Liver (tissue), 3 donors: Measurements from ENCODE around the gene HOXB8.

Source experiments
- CTCF ChIP-seq: fragments of 150-350 bp; IDR thresholded peaks from 2 replicates; pipeline ENCODE4 v1.5.1; 2017; ENCODE audit warnings: improper control_type of control experiment, low read depth, low read length; ENCODE audit not compliant: missing input control
- RXRA ChIP-seq, 2 donors: IDR thresholded peaks; 2 replicates each; pipeline ENCODE4 v1.6.1; 2017 to 2018; ENCODE audit warnings: antibody characterized with exemption in 2 of 2, mild to moderate bottlenecking in 1 of 2
- SP1 ChIP-seq: IDR thresholded peaks from 2 replicates; pipeline ENCODE4 v1.6.1; 2018; ENCODE audit warnings: antibody characterized with exemption, mild to moderate bottlenecking
- YY1 ChIP-seq: IDR thresholded peaks from 2 replicates; pipeline ENCODE4 v1.6.1; 2016; ENCODE audit warnings: antibody characterized with exemption, mild to moderate bottlenecking
- donor health status: healthy.
- donor health status: healthy.

DNA sequence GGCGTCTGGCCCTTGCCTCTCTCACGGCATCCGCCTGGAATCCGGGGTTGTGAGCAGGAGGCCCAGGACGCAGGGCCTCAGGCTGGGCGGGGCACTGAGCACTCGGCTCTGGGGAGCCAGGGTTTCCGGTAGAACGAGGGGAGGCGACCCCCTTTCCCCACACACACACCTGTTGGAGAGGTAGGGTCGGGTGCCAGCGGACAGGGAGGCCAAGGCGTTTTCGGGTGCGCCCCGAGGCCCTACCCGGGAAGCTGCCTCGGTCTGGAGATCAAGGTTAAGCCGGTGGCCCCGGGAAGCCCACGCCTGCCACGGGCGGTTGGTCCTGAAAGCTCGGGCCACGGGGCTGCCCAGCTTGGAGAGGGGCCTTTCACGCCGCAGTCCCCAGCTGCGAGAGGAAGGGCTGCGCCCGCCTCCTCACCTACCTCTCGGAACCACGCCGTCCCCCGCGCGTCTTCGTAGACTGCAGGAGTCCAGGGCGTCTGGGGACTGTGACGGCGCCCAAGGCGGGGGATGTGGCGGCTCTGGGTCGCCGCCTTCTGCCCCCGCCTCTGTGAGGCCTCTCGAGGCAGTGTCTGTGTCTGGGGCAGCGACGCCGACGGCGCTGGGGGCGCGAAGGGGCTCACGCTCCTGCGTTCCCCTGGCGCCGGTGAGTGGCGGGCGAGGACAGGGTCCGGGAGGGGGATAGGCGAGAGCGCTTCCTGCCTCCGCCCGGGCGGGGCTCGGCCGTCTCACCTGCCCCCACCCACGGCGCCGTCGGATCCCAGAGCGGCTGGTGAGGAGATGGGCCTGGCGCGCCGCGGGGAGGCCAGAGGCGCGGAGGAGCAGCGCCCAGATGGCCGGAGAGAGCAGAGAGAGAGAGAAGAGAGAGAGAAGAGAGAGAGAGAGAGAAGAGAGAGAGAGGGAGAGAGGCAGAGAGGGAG is 31.4 kb upstream of the HOXB8 start:
- TF ChIP-seq SP1, result no peak
- TF ChIP-seq RXRA (IDR thresholded peaks at IDR 0.05), result no peak
- no peak for TF ChIP-seq CTCF
- TF ChIP-seq YY1, result no peak
